GM03348 (cell line): ENCODE results near the gene TBC1D5.

Experiments
- DNase-seq: peaks from one replicate; pipeline ENCODE4 v3.0.0; 2012; ENCODE audit warnings: low spot score

TBC1D5 gene

GRCh38 chr3:17160597-17160996 lies 581.8 kb downstream of the TBC1D5 start:
- DNase-seq: no peak

DNA sequence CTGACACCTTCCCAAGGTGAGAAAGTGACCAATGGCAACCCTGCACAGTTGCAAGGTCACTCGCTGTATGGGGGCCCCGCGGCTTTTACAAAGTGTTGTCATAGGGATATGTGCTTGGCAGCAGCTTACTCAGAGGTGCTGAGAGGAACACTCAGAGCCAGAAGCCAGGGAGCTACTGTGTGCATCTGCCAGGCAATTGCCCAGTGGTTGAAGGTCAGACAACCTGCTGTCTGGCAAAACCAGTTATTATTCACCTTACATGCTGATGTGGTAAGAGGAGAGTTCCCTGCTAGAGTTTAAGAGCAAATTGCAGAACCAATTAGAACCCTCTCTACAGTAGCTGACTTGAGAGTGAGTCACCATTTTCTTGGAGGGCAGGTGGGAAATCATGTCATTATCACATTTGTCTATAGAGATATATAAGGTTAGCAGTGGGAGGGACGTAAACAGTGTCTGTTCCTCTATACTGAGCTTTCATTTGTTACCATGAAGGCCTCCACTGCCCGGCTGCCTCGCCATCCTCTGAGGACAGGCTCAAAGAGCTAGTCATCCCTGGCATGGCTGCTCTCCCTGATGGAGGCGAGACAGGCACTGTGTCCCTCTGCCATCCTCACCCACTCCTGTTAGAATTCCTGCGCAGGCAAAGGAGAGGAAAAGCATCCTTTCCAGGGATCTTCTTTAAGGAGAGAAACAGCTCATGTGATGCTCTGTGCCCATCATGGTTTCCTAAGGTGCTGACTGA lies 583.3 kb downstream of the TBC1D5 start:
- DNase-seq: no peak

GRCh38 chr3:17157713-17158112 lies 584.7 kb downstream of the TBC1D5 start:
- DNase-seq: peak; percentile 32

- DNase-seq: no peak
Observed at GRCh38 chr3:17156864-17157263, 585.6 kb downstream of the TBC1D5 start.

- no peak for DNase-seq
Observed at GRCh38 chr3:17155951-17156350, 586.5 kb downstream of the TBC1D5 start.

- DNase-seq: no peak
Observed at GRCh38 chr3:17154941-17155340, 587.5 kb downstream of the TBC1D5 start.

GRCh38 chr3:17154221-17154620 lies 588.2 kb downstream of the TBC1D5 start:
- no peak for DNase-seq

DNA sequence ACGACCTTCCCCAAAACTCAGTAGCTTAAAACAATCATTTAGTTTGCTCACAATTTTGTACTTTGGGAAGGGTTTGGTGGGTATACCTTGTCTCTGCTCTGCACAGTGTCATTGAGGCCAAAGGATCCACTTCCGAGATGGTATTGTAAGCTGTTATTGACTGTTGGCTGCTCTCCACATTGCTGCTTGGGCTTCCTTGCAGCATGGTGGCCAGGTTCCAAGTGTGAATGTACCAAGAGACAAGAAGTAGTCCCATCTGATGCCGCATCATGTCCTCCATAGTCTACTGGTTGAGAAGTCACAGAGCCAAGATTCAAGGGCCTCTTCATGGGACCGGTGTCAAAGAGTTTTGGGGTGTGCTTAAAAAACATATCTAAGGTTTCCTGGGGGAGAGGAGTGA lies 589.2 kb downstream of the TBC1D5 start:
- no peak for DNase-seq

DNA sequence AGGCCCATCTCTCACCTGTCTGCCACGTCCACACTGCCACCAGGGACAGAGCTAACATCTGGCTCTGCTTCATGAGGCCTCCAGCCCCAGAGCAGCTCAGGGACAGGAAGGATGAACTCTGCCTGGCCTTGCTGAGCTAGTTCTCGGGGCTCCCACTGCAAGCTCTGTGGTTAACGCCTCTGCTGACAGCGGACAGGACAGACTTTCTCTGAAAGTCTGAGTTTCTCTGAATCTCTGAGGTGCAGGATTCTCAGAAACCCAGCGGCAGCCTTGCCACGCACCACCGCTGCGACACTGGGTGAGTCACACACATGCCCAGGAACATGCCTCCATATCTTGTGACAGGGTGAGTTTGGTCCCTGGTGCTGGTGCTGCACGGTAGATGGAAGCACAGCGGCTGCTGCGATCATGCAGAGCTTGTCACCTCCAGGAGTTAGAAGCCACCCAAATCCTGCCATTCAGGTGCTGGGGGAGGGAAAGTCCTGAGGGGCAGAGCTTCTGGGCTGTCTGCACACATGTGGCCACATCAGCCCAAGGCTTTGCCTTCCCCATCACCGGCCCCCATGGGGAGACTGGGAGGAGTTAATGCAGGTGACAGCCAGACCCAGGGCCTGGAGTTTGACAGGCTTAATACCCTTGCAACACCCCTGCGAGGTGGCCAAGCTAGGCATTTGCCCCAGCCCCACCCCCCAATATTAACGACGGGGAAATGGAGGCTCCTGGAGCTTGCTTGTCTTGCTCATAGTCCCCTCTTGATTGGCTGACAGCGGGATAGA lies 590.6 kb downstream of the TBC1D5 start:
- no peak for DNase-seq

DNA sequence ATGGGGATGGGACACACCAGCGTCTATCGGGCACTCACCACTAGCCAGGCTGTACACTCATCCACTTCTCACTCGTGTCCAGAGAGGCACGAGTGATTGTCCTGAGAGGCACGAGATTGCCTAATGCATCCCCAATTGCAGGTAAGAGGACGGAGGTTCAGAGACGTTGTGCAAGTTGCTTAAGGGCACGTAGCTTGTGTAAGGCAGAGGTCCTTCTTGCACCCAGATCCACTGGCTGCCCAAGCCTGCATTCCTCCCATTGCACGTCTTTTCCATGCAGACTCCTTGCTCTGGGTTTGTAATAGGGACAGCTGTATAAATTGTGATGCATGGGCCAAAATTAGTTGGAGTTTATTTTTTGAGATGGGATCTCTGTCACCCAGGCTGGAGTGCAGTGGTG lies 593.4 kb downstream of the TBC1D5 start:
- no peak for DNase-seq

DNA sequence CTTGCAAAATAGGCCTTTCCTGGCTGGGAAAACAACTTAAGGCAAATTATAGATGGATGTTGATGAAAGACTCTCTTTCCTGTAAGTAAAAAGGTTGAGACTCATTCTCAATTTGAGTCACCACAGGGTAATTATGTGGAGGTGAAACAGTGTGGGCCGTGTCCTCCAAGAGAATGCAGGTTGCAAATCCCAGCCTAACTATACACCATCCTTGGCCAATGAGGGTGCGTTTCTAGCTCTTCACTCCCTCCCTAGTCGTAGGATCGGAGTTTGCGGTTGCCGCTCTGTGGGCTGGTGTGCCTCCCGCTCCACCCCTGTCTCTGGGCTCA lies 597.8 kb downstream of the TBC1D5 start:
- DNase-seq: no peak

- no peak for DNase-seq
Observed at GRCh38 chr3:17143893-17144664, 598.4 kb downstream of the TBC1D5 start.

DNA sequence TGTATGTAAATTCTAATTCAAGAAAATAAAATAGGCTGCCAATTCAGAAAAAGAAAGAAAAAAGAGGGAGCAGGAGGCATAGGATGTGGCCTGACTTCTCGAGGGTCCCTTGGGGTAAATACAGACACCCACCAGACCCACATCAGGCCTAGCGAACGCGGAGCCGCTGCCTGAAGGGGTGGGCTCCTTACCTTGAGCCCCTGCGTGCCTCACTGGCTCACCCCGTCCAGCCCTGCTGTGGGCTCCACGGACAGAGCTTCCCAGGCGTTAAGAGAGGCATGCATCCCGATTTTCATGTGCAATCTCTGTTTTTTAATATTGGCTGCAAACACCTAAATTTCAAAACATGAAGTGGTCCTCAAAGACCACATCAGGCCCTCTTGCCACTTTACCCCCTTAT lies 599.9 kb downstream of the TBC1D5 start:
- DNase-seq: no peak

DNA sequence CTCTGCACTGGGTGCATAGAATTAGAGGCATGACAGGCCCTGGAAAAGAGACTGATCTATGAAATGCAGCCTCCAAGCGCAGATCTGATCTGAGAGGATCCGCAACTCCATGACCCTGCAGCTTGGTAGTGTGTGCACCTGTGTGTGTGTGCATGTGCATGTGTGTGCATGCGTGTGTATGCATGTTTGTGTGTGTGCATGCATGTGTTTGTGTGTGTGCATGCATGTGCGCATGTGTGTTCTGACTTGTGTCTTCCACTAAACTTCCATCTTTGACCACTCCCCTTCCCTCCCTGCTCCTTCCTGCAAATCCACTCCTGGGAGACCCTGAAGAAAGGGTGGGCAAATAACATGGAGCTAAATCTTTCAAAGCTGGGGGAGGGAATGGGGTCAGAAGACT lies 600.7 kb downstream of the TBC1D5 start:
- DNase-seq: no peak

DNA sequence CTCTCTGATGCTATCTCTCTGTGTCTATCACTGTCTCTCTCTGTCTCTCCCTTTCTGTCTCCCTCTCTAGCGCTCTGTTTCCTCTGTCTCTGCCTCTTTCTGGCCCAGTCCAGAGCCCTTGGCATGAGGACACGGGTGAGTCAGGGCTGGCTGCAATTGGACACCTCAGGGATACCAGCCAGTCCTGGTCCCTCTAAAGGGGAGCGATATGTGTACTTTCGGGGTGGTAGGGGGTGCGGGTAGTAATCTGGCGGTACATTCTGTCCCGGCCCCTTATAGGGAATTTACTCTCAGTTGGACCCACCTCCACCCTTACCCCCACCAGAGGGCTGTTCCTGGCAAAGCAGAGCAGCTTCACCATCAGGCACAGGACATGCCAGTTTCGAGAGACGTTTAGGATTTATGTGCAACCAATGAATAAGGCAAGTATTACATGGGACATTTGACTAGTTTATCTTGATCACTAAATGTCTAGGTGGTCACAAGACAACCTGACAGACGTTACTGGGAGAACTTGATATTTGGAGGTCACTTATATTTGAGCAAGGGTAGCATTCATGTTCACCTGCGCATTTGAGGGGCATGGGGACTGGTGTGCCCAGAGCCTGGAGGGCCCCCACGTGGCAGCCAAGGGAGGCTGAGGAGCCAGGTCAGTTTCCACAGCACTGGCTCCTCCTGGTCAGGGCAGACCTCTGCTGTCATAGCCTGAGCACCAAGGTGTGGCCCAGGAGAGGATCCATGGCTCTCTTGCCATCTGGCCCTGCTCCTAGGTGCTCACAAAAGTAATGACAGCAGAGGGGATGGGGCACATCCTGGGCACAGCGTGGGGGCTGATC lies 601.5 kb downstream of the TBC1D5 start:
- peak; percentile 62 for DNase-seq

- no peak for DNase-seq
Observed at GRCh38 chr3:17138246-17139039, 604.0 kb downstream of the TBC1D5 start.

DNA sequence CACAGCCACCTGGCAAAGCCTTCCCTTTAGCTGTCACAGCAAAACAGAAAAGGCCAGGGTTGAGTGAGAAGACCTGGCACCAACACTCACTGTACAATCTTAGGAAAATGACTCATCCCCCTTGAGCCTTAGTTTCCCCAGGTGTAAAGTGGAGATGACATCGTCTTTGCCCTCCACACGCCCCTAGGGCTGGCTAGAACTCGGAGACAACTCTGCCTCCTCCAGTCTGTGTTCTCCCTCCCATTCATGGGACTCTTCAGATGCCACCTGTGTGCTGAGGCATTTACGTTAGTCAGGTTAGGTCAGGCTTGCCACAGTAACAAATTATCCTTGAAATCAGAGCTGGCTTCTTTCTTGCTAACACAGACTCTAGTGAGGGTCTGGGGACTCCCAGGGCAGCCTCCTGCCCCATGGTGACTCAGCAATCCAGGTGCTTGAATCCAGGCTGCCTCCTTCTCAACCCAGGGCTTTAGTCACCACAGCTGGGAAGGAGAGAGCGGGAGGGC lies 605.1 kb downstream of the TBC1D5 start:
- DNase-seq: no peak

GRCh38 chr3:17136136-17136721 lies 606.2 kb downstream of the TBC1D5 start:
- DNase-seq: no peak

DNA sequence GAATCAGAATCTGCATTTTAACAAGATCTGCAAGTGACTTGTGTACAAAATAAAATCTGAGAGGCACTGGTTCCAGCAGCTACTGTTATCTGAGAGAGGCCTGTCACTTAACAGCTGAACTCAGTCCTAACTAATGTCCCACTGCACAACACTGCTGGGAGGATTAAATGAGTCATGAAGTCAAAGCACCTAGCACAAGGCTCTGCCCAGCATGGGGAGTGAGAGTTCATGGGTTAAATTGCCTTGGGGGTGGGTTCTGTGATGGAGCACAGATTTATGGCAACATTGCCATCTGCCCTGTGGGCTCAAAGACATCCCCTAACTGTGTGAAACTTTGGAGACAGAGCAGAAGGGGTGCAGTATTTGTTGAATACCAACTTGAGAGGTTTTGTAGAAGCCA lies 606.7 kb downstream of the TBC1D5 start:
- DNase-seq: no peak
